ENCODE results near the gene NUDT8. TPM values are rescaled to one million over a fixed set of nuclear protein-coding genes. Genes with fewer than 3 reads are reported as not detected.

Gene NUDT8
- total and polyA plus RNA-seq, 2 of the 8 experiments (the other 6 are each of a cell fraction or from before 2014, with no cell fraction given), result 7.2 to 8.3 TPM

DNA sequence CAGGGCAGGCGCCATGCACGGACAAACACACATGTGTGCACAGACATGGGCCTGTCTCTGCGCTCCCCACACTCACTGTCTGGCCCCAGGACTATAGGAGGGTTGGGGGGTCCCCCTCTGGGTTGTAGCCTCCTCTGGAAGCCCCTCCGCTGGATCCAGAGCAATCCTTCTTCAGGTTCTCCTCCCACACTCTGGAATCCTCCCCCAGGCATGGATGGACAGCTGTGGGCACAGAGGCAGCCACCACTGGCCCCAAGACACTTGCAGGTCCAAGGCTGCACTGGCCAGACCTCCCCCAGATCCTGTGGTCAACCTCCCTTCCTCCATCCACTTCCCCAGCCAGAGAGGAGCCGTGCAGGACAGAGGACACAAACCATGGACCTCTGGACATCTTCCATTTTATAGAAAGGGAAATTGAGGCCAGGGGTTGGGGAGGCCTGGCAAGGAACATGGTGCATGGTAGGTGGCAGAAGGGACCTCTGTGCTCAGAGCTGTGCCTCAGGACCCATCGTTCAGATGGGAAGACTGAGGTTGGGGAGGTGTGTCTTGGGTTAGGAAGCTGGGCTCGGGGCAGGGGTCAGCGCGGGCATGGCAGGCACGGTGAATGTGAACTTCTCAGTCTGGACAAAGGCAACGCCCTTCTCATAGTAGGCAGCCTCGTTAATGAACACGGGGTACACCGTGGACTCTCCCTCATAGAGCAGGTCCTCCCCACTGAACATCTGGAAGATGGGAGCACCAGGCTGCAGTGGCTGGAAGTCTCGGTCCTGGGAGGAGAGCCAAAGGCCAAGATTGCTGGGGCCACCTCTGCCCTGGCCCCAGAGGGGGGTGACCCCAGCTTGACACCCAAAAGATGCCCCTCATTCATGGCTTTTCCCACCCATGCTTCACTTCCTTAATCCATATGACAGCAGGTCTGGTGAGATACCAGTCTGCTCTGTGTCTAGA, 12.7 kb upstream of the NUDT8 start:
- Histone ChIP-seq H2BK12ac (ENCODE audit: low read depth, low read length) (no peak overlapping the region), H3K9ac (replicated peaks in 1 of 4; ENCODE audit: extremely low read depth in 1 of 4, low read depth in 3 of 4, low read length in 3 of 4) (no peak overlapping the region), H3K23ac (ENCODE audit: insufficient read length) (no peak overlapping the region), H3K18ac (ENCODE audit: extremely low read depth, low read length) (no peak overlapping the region), H3K4me3 (ENCODE audit: extremely low read depth in 1 of 4, insufficient read depth in 2 of 4, low read depth in 3 of 4, low read length in 4 of 4) (no peak overlapping the region), H4K20me1 (replicated peaks in 1 of 2; ENCODE audit: control insufficient read depth in 1 of 2, insufficient read depth in 2 of 2, low read length in 2 of 2) (no peaks in the 10 kb centered on the region), H2BK20ac (ENCODE audit: low read length) (no peak overlapping the region), H2AK5ac (ENCODE audit: low read depth, low read length) (no peak overlapping the region), H3K56ac (replicated peaks; ENCODE audit: insufficient read length, low read depth, low read length) (no peak overlapping the region), H3K36me3 (ENCODE audit: control insufficient read depth in 2 of 4, insufficient read depth in 4 of 4, low read length in 3 of 4) (no peaks in the 10 kb centered on the region), H3K79me1 (ENCODE audit: low read depth, low read length) (no peaks in the 10 kb centered on the region), H3K9me3 (ENCODE audit: insufficient read depth in 2 of 2, low read depth in 1 of 2, low read length in 1 of 2) (peaks cover 3 to 6% of the 10 kb centered on the region in 2 experiments; a peak in 3 of 4 replicates), H3K23me2 (ENCODE audit: low read depth, low read length) (no peaks in the 10 kb centered on the region; the same call in none of the 2 replicates), H3K14ac (ENCODE audit: insufficient read length) (no peak overlapping the region), H2BK120ac (replicated peaks; ENCODE audit: low read depth, low read length) (no peak overlapping the region), H4K8ac (ENCODE audit: extremely low read depth, insufficient read depth, low read length) (no peak overlapping the region; the same call in 1 of the 2 replicates), H2AFZ (ENCODE audit: low read length) (no peak overlapping the region), H3K4ac (replicated peaks; ENCODE audit: insufficient read length, low read depth, low read length) (no peak overlapping the region), H4K5ac (ENCODE audit: insufficient read length, low read depth, low read length) (no peak overlapping the region), H4K91ac (replicated peaks; ENCODE audit: insufficient read length, low read length) (no peak overlapping the region), H3K27me3 (replicated peaks in 1 of 4; ENCODE audit: control insufficient read depth in 3 of 4, extremely low read depth in 1 of 4, insufficient read depth in 3 of 4, low read length in 3 of 4) (peaks cover 8 to 28% (median 15%) of the 10 kb centered on the region in 4 experiments), H3K4me2 (ENCODE audit: insufficient read depth in 1 of 2, low read depth in 2 of 2, low read length in 2 of 2) (no peak overlapping the region), H2BK15ac (ENCODE audit: low read length) (peak overlapping the region; percentile 46; the same call in 1 of the 2 replicates), H2BK5ac (ENCODE audit: low read depth, low read length) (no peak overlapping the region), H3K79me2 (ENCODE audit: control insufficient read depth in 1 of 2, insufficient read depth in 2 of 2, low read length in 2 of 2) (no peaks in the 10 kb centered on the region), H3K27ac (ENCODE audit: low read depth, low read length) (no peak overlapping the region), H3K4me1 (replicated peaks in 1 of 4; ENCODE audit: control insufficient read depth in 3 of 4, insufficient read depth in 4 of 4, low read length in 3 of 4) (peaks cover 0 to 4% (median 1%) of the 10 kb centered on the region in 4 experiments; a peak in 1 of 7 replicates)
- FAIRE-seq (no peak), DNase-seq (ENCODE audit: low read depth in 1 of 2, low spot score in 2 of 2) (no peak)
- TF ChIP-seq CBX5 (IDR thresholded peaks at IDR 0.05; ENCODE audit: low read depth, low read length) (no peak), RNF2 (IDR thresholded peaks at IDR 0.05; ENCODE audit: borderline replicate concordance, low read depth, low read length, missing control alignments, poor library complexity, severe bottlenecking) (no peak)
- WGBS, 2 experiments (ENCODE audit: extremely low coverage in 1 of 2, insufficient coverage in 1 of 2, insufficient read length in 1 of 2, insufficient replicate concordance in 2 of 2, low coverage in 1 of 2, low lambda C conversion rate in 2 of 2, missing lambda C conversion rate in 1 of 2), result 92% methylated on average over 15 of the region's 15 CpGs; no CpG with 5 or more reads in 1 of the 2 experiments
- POLR2A ChIA-PET (ENCODE audit: partially characterized antibody), result no interaction called here
- CTCF ChIA-PET (ENCODE audit: partially characterized antibody), result interaction anchor here (0.6 to 7.5 kb wide), 7 partner anchors 10 to 69 kb away, joined by 3 to 99 read pairs (median 4); partner anchors contain the start of gene NUDT8
